Subcutaneous adipose tissue (tissue), 4 donors: ENCODE results near the gene PIGH. TPM values are rescaled to one million over a fixed set of nuclear protein-coding genes. Genes with fewer than 3 reads are reported as not detected.

Source experiments
- CTCF ChIP-seq: fragments of 450-650 bp; IDR thresholded peaks from one replicate; pipeline ENCODE4 v1.5.1; 2016; ENCODE audit warnings: low read depth, mild to moderate bottlenecking, control low read depth, antibody characterized with exemption, moderate library complexity
- total RNA-seq, 4 donors: library from RNA; depleted of rRNA; stranded (reverse); fragments of >200 nt; gene quantifications; one replicate each; pipeline ENCODE4 v1.1.0, GENCODE V29; 2016

PIGH gene
- total RNA-seq, 4 donors from 2014 or later: 17.4 to 25.5 (median 24.3) TPM

GRCh38 chr14:67562776-67563150, 37.3 kb downstream of the PIGH start:
- no peak for TF ChIP-seq CTCF

- no peak for TF ChIP-seq CTCF
These were observed 37.9 kb downstream of the PIGH start for GRCh38 chr14:67562025-67562775.

GRCh38 chr14:67559639-67560038, 40.4 kb downstream of the PIGH start:
- no peak for TF ChIP-seq CTCF

GRCh38 chr14:67557656-67558055, 42.4 kb downstream of the PIGH start:
- TF ChIP-seq CTCF: no peak

GRCh38 chr14:67557118-67557517, 43.0 kb downstream of the PIGH start:
- no peak for TF ChIP-seq CTCF

- TF ChIP-seq CTCF: no peak
These were observed 43.4 kb downstream of the PIGH start for GRCh38 chr14:67556671-67557070.

GRCh38 chr14:67555518-67556090, 44.5 kb downstream of the PIGH start:
- TF ChIP-seq CTCF: no peak
